Measurements from ENCODE around the gene KRT33A.

- TF ChIP-seq POLR2A (IDR thresholded peaks at IDR 0.05) (no peak), POLR2AphosphoS5 (IDR thresholded peaks at IDR 0.05) (no peak), CTCF (IDR thresholded peaks at IDR 0.05) (no peak), EP300 (IDR thresholded peaks at IDR 0.05) (no peak)
Measured at GRCh38 chr17:41325611-41326010, 25.0 kb downstream of the KRT33A start.
